Panc1 (cell line): ENCODE data around the gene OSER1. TPM values are rescaled to one million over a fixed set of nuclear protein-coding genes. Genes with fewer than 3 reads are reported as not detected.

Experiments used
- ATAC-seq: fragments of 200-7000 bp; cut with Tn5 transposase; 2 replicates; pipeline ENCODE4 v1.9.1; 2020; ENCODE audit warnings: mild to moderate bottlenecking, moderate library complexity
- BruUV-seq: library from RNA; stranded (reverse); fragments of 400-500 nt; replicated peaks from 2 replicates; lab custom pipeline; 2021; lab: Mats Ljungman, UMichigan
- CTCF ChIA-PET: fragments of 300-600 bp; sonication (Branson Sonifier 250); formaldehyde crosslinking; loops from one replicate; lab custom pipeline; 2022; ENCODE audit warnings: antibody characterized with exemption; lab: Charles Lee
- POLR2A ChIA-PET: fragments of 300-600 bp; sonication (Branson Sonifier 250); formaldehyde crosslinking; loops from one replicate; lab custom pipeline; 2022; ENCODE audit warnings: antibody characterized with exemption; lab: Charles Lee
- DNase-seq: peaks from one replicate; pipeline ENCODE4 v3.0.0-alpha.2; 2010; ENCODE audit warnings: low read depth, low spot score
- H3K27ac ChIP-seq: 2 replicates; pipeline ENCODE4 v1.5.1; 2011; ENCODE audit warnings: mild to moderate bottlenecking, low read length, inconsistent platforms
- H3K27me3 ChIP-seq: fragments of 200-500 bp; sonication (Bioruptor generic); 2 replicates; pipeline ENCODE4 v1.6.0; 2014; ENCODE audit warnings: low read length, inconsistent platforms; ENCODE audit not compliant: control insufficient read depth, insufficient read depth
- H3K36me3 ChIP-seq: fragments of 200-500 bp; sonication (Bioruptor generic); 2 replicates; pipeline ENCODE4 v1.5.1; 2014; ENCODE audit warnings: inconsistent platforms, mild to moderate bottlenecking, low read length, moderate library complexity; ENCODE audit not compliant: control insufficient read depth, insufficient read depth
- H3K4me1 ChIP-seq: 2 replicates; pipeline ENCODE4 v1.5.1; 2011; ENCODE audit warnings: inconsistent platforms, mild to moderate bottlenecking, low read length, moderate library complexity; ENCODE audit not compliant: control insufficient read depth, insufficient read depth
- H3K4me3 ChIP-seq, 2 experiments: 2 replicates each; pipeline ENCODE4 v1.5.1; 2011 to 2012; ENCODE audit warnings: low read depth in 2 of 2, low read length in 2 of 2, mild to moderate bottlenecking in 2 of 2, inconsistent platforms in 1 of 2, moderate library complexity in 1 of 2
- H3K9me3 ChIP-seq: fragments of 200-500 bp; sonication (Bioruptor generic); 2 replicates; pipeline ENCODE4 v1.5.1; 2014; ENCODE audit warnings: low read depth, mild to moderate bottlenecking, inconsistent platforms, low read length, moderate library complexity; ENCODE audit not compliant: control insufficient read depth, insufficient read depth
- CTCF ChIP-seq: fragments of 450-650 bp; IDR thresholded peaks from 2 replicates; pipeline ENCODE4 v1.5.1; 2017; ENCODE audit warnings: mild to moderate bottlenecking
- POLR2AphosphoS5 ChIP-seq: IDR thresholded peaks from 2 replicates; pipeline ENCODE4 v1.6.1; 2012; ENCODE audit warnings: mild to moderate bottlenecking, low read depth, low read length, moderate library complexity
- SIN3A ChIP-seq: IDR thresholded peaks from 2 replicates; pipeline ENCODE4 v1.6.1; 2012; ENCODE audit warnings: low read depth, mild to moderate bottlenecking, low read length, moderate library complexity, borderline replicate concordance; ENCODE audit not compliant: insufficient read depth
- TCF7L2 ChIP-seq: IDR thresholded peaks from 2 replicates; pipeline ENCODE4 v1.6.1; 2011; ENCODE audit warnings: mild to moderate bottlenecking, low read depth, low read length, inconsistent platforms
- in situ Hi-C: cut with HindIII; loops from 2 replicates; pipeline ENCODE4 v1.10.0; 2016; ENCODE audit warnings: low sequenced_read_pairs, low pct_unique_long_range_greater_than_20kb
- intact Hi-C: fragments of 100-400 bp; cut with micrococcal nuclease; formaldehyde crosslinking; loops from one replicate; pipeline ENCODE4 v1.10.0; 2022; ENCODE audit not compliant: unreplicated experiment
- total RNA-seq: library from RNA; stranded (reverse); gene quantifications from one replicate; pipeline ENCODE4 v1.2.1, GENCODE V29; 2021; ENCODE audit not compliant: unreplicated experiment
- TF ChIP-seq, protein P1 (sequence below), 2 experiments: IDR thresholded peaks; 2 replicates each; pipeline ENCODE4 v1.6.1; 2011 to 2012; ENCODE audit warnings: low read depth in 2 of 2, control low read depth in 1 of 2, low read length in 1 of 2, mild to moderate bottlenecking in 1 of 2, moderate library complexity in 1 of 2; ENCODE audit not compliant: insufficient read depth in 1 of 2

Gene OSER1
- total RNA-seq, 1 experiment from 2014 or later: 37.8 TPM

- in situ Hi-C loops (no loop called here), intact Hi-C loops (loop anchor here (1.0 to 10.0 kb wide), 3 partner anchors 94 to 387 kb away; partner anchors contain the start of gene FITM2)
- DNase-seq (no peak), ATAC-seq (peak; percentile 90)
- CTCF ChIA-PET: interaction anchor here (0.5 to 2.9 kb wide), 10 partner anchors 48 to 393 kb away, joined by 3 to 25 read pairs (median 4); partner anchors contain the start of gene FITM2
- no peaks in the 10 kb centered on the region for H3K9me3 ChIP-seq
- POLR2A ChIA-PET: no interaction called here
- H3K27ac ChIP-seq: no peak overlapping the region
- no TSS peak for BruUV-seq
- H3K27me3 ChIP-seq: no peaks in the 10 kb centered on the region
- H3K4me1 ChIP-seq: peaks cover 1% of the 10 kb centered on the region; the same call in 1 of the 2 replicates
- no peaks in the 10 kb centered on the region for H3K36me3 ChIP-seq
- H3K4me3 ChIP-seq: no peak overlapping the region
- TF ChIP-seq SIN3A (no peak), CTCF (peak; percentile 98)
Measured at GRCh38 chr20:44217342-44218092, 6.9 kb upstream of the OSER1 start.

DNA sequence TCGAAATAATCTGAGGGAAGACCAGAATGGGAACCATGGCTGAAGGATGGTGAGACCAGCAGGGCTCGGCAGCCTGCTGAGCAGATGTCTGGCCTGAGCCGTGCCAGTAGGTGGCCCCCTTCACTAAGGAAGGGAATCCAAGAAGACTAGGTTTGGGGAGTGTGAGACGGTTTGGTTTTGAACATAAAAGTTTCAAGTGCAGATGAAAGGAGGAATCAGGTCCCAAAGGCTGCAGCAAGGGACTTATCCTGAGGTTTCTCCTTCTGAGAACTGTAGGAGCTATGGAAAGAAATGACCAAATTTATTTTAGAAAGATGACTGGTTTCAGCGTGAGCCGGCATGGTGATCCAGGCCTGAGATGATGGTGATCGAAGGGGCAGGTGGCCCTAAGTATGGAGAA lies 4.6 kb upstream of the OSER1 start:
- peaks cover 12% of the 10 kb centered on the region for H3K4me1 ChIP-seq
- H3K9me3 ChIP-seq: no peaks in the 10 kb centered on the region
- POLR2A ChIA-PET: no interaction called here
- ATAC-seq: peak; percentile 54; the same call in 1 of the 2 replicates
- no peaks in the 10 kb centered on the region for H3K27me3 ChIP-seq
- CTCF ChIA-PET: interaction anchor here (0.6 to 1.3 kb wide), 2 partner anchors 170 to 246 kb away, joined by 5 to 11 read pairs; no protein-coding TSS in a partner anchor
- H3K36me3 ChIP-seq: peaks cover 2% of the 10 kb centered on the region; the same call in 1 of the 2 replicates
- H3K27ac ChIP-seq: no peak overlapping the region
- no TSS peak for BruUV-seq
- intact Hi-C loops: loop anchor here (1.0 to 10.0 kb wide), 3 partner anchors 171 to 390 kb away; no protein-coding TSS in a partner anchor
- in situ Hi-C loops: no loop called here
- H3K4me3 ChIP-seq: no peak overlapping the region
- peak; percentile 93 for TF ChIP-seq CTCF
- TF ChIP-seq POLR2AphosphoS5: no peak
- TF ChIP-seq SIN3A: no peak
- TF ChIP-seq, protein P1, sequence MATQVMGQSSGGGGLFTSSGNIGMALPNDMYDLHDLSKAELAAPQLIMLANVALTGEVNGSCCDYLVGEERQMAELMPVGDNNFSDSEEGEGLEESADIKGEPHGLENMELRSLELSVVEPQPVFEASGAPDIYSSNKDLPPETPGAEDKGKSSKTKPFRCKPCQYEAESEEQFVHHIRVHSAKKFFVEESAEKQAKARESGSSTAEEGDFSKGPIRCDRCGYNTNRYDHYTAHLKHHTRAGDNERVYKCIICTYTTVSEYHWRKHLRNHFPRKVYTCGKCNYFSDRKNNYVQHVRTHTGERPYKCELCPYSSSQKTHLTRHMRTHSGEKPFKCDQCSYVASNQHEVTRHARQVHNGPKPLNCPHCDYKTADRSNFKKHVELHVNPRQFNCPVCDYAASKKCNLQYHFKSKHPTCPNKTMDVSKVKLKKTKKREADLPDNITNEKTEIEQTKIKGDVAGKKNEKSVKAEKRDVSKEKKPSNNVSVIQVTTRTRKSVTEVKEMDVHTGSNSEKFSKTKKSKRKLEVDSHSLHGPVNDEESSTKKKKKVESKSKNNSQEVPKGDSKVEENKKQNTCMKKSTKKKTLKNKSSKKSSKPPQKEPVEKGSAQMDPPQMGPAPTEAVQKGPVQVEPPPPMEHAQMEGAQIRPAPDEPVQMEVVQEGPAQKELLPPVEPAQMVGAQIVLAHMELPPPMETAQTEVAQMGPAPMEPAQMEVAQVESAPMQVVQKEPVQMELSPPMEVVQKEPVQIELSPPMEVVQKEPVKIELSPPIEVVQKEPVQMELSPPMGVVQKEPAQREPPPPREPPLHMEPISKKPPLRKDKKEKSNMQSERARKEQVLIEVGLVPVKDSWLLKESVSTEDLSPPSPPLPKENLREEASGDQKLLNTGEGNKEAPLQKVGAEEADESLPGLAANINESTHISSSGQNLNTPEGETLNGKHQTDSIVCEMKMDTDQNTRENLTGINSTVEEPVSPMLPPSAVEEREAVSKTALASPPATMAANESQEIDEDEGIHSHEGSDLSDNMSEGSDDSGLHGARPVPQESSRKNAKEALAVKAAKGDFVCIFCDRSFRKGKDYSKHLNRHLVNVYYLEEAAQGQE (IDR thresholded peaks at IDR 0.05; ENCODE audit: insufficient read depth in 1 of 2, low read depth in 2 of 2, low read length in 1 of 2): no peak
- TF ChIP-seq TCF7L2: no peak
- DNase-seq: no peak
